Left lung (tissue), 10 donors: ENCODE measurements around the gene HMGB1. TPM values are rescaled to one million over a fixed set of nuclear protein-coding genes. Genes with fewer than 3 reads are reported as not detected.
"Not testable (repeated sequence)": the region's sequence is repeated elsewhere in the genome, so short reads cannot be mapped to it uniquely, and the experiment has no call there.

Source experiments
- ATAC-seq: fragments of 200-7000 bp; cut with Tn5 transposase; one replicate; pipeline ENCODE4 v1.9.1; 2020; ENCODE audit warnings: moderate library complexity
- DNase-seq, 4 donors: peaks; one replicate each; pipeline ENCODE4 v3.0.0-alpha.2; 2013 to 2020
- H3K27ac ChIP-seq, 2 donors: fragments of 200-600 bp; sonication (generic) in 1 of 2; one replicate each; pipeline versions ENCODE4 v1.5.0 to v1.8.0; 2020 to 2021
- H3K27me3 ChIP-seq, 2 donors: fragments of 200-600 bp; sonication (generic) in 1 of 2; one replicate each; pipeline versions ENCODE4 v1.5.0 to v1.8.0; 2020 to 2021
- H3K36me3 ChIP-seq, 2 donors: fragments of 200-600 bp; sonication (generic) in 1 of 2; one replicate each; pipeline versions ENCODE4 v1.5.0 to v1.8.0; 2020 to 2021
- H3K4me1 ChIP-seq, 2 donors: fragments of 200-600 bp; one replicate each; pipeline ENCODE4 v1.8.0; 2021
- H3K4me3 ChIP-seq, 2 donors: fragments of 200-600 bp; sonication (generic) in 1 of 2; one replicate each; pipeline versions ENCODE4 v1.5.0 to v1.8.0; 2020 to 2021; ENCODE audit warnings: mild to moderate bottlenecking in 1 of 2
- H3K9me3 ChIP-seq, 2 donors: fragments of 200-600 bp; sonication (generic) in 1 of 2; one replicate each; pipeline versions ENCODE4 v1.5.0 to v1.8.0; 2020 to 2021
- CTCF ChIP-seq, 2 donors: fragments of 200-600 bp; sonication (generic) in 1 of 2; IDR thresholded peaks; one replicate each; pipeline versions ENCODE4 v1.5.0 to v1.8.0; 2021; ENCODE audit warnings: antibody characterized with exemption in 2 of 2
- intact Hi-C, 2 donors: fragments of 100-400 bp; cut with DNase I; formaldehyde crosslinking; loops; one replicate each; pipeline versions ENCODE4 v1.11.2 to v1.14.2; 2022
- polyA plus RNA-seq, 6 donors: library from polyadenylated mRNA; unstranded; fragments of 120-200 nt; gene quantifications; one replicate each; pipeline ENCODE4 v1.2.1, GENCODE V29; 2013; ENCODE audit not compliant: insufficient read length in 6 of 6
- total RNA-seq, 2 donors: library from RNA; stranded (reverse); fragmentation: NEBNext Ultra II Directional; extraction: Animal tissue kit (Norgen Biotek cat#: 25700); gene quantifications; one replicate each; pipeline ENCODE4 v1.2.1, GENCODE V29; 2021
- donor health status: DM: no; HTN: yes; CAD: no.
- donor health status: DM: no; HTN: no; CAD: no.

HMGB1 gene
- total and polyA plus RNA-seq, 8 donors, result 249 to 976 (median 765) TPM

- no peak for DNase-seq
- no peak overlapping the region for H3K27ac ChIP-seq
- ATAC-seq, result no peak
- H3K4me1 ChIP-seq, result peaks cover 0 to 15% of the 10 kb centered on the region in 2 donors
- H3K4me3 ChIP-seq, result no peak overlapping the region
- no peaks in the 10 kb centered on the region for H3K27me3 ChIP-seq
- H3K36me3 ChIP-seq, result no peaks in the 10 kb centered on the region
- no peak for TF ChIP-seq CTCF (IDR thresholded peaks at IDR 0.05)
- no peaks in the 10 kb centered on the region for H3K9me3 ChIP-seq
- intact Hi-C loops, result no loop called here
These were observed 15.7 kb downstream of the HMGB1 start for GRCh38 chr13:30450066-30450465.

- no peak overlapping the region for H3K4me3 ChIP-seq
- H3K36me3 ChIP-seq, result no peaks in the 10 kb centered on the region
- H3K4me1 ChIP-seq, result peaks cover 0 to 15% of the 10 kb centered on the region in 2 donors
- ATAC-seq (no peak), DNase-seq (no peak)
- no peak for TF ChIP-seq CTCF (IDR thresholded peaks at IDR 0.05)
- H3K9me3 ChIP-seq, result no peaks in the 10 kb centered on the region
- H3K27ac ChIP-seq, result no peak overlapping the region
- intact Hi-C loops, result no loop called here
- no peaks in the 10 kb centered on the region for H3K27me3 ChIP-seq
These were observed 17.3 kb downstream of the HMGB1 start for GRCh38 chr13:30448441-30448840.

DNA sequence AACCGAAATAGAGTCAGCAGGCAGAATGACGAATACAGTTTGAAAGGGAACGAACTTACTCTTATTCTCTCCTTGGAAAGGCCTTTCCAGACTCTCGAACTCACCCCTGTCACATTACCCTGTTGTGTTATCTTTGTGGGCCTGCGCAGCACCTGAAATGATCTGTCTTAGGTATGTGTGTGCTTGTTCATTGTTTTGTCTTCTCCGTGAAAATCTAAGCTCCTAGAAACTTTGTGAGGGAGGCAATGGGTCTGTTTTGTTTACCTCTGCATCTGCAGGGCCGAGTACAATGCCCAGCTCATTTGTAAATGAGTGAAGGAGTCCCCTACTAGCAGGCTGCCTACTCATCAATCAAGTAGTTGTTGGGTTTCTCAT lies 19.6 kb downstream of the HMGB1 start:
- H3K9me3 ChIP-seq, result no peaks in the 10 kb centered on the region
- no peak for DNase-seq
- peaks cover 0 to 15% of the 10 kb centered on the region in 2 donors for H3K4me1 ChIP-seq
- no peaks in the 10 kb centered on the region for H3K36me3 ChIP-seq
- peak overlapping the region; percentile 62 to 77 for H3K27ac ChIP-seq
- intact Hi-C loops, result no loop called here
- H3K4me3 ChIP-seq, result peak overlapping the region in 1 of 2 donors; percentile 37
- TF ChIP-seq CTCF (IDR thresholded peaks at IDR 0.05), result no peak
- H3K27me3 ChIP-seq, result no peaks in the 10 kb centered on the region
- ATAC-seq, result no peak

GRCh38 chr13:30443957-30444404 lies 21.8 kb downstream of the HMGB1 start:
- Histone ChIP-seq H3K4me3 (no peak overlapping the region), H3K9me3 (no peaks in the 10 kb centered on the region), H3K36me3 (no peaks in the 10 kb centered on the region), H3K27ac (no peak overlapping the region), H3K27me3 (no peaks in the 10 kb centered on the region), H3K4me1 (peaks cover 0 to 15% of the 10 kb centered on the region in 2 donors)
- ATAC-seq (no peak), DNase-seq (no peak)
- TF ChIP-seq CTCF (IDR thresholded peaks at IDR 0.05), result no peak
- intact Hi-C loops, result no loop called here

DNA sequence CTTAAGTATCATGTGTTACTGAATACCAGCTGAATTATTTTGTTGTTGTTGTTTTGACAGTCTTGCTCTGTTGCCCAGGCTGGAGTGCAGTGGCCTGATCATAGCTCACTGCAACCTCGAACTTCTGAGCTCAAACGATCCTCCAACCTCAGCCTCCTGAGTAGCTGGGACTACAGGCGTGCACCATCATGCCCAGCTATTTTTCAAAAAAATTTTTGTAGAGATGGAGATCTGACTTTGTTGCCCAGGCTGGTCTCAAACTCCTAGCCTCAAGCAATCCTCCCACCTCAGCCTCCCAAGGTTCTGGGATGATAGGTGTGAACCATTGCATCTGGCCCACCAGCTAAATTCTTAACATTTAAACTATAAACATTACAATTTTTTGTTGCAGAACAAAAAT lies 22.2 kb downstream of the HMGB1 start:
- H3K4me3 ChIP-seq, H3K9me3 ChIP-seq, H3K27ac ChIP-seq, H3K36me3 ChIP-seq, DNase-seq, intact Hi-C loops, H3K27me3 ChIP-seq, ATAC-seq: not testable (repeated sequence)
- H3K4me1 ChIP-seq, result peaks cover 0 to 15% of the 10 kb centered on the region in 2 donors

- no peak overlapping the region for H3K4me3 ChIP-seq
- intact Hi-C loops, result no loop called here
- ATAC-seq (no peak), DNase-seq (no peak)
- H3K27ac ChIP-seq, result no peak overlapping the region
- no peaks in the 10 kb centered on the region for H3K36me3 ChIP-seq
- H3K4me1 ChIP-seq, result peaks cover 0 to 15% of the 10 kb centered on the region in 2 donors
- no peaks in the 10 kb centered on the region for H3K27me3 ChIP-seq
- TF ChIP-seq CTCF (IDR thresholded peaks at IDR 0.05), result no peak
- no peaks in the 10 kb centered on the region for H3K9me3 ChIP-seq
These were observed 22.8 kb downstream of the HMGB1 start for GRCh38 chr13:30442926-30443325.
